Measurements from ENCODE around the gene MPRIP. TPM values are rescaled to one million over a fixed set of nuclear protein-coding genes. Genes with fewer than 3 reads are reported as not detected.
A peak's percentile ranks its signal among the peaks of the same experiment; 100 is the strongest.

MPRIP gene
- total and polyA plus RNA-seq, 2 of the 13 experiments (the other 11 are each of a cell fraction or from before 2014, with no cell fraction given): 50.2 to 52.4 TPM

DNA sequence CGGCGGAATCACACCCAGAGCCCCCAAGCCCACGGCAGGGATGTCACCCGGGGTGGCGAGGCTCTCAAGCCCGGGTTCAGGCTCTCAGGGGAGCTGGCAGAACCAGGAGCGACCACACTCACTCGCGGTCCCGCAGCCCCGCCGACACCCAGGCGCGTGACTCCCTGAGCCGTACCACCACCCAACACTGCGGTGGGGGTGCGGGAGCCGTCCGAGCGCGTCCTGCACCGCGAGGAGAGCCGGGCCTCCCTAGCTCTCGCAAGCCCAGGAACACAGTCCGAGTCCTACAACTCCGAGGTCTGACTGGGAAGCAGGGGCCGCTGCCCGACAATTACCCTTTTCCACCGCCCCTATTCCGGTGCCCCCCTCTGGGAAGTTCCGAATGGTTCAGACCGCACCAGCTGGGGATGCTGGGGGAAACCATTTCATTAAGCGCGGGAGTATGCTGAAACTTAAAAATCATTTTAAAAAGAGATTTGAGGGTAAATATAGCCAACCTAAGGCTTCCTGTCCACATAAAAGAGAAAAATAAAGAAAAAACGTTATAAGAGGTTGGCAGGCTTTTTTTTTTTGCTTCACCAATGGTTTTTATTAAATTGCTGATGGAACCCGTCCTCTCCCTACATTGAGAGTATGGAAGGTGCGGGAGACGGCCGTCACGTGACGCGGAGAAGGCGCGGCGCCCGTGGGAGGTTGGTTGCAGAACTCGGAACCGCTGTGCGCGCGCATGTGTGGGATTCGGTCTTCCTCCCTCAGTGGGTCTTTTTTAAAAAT, 195.0 kb downstream of the MPRIP start, which contains the start of gene FLCN (continued):
- TF ChIP-seq, protein P1, sequence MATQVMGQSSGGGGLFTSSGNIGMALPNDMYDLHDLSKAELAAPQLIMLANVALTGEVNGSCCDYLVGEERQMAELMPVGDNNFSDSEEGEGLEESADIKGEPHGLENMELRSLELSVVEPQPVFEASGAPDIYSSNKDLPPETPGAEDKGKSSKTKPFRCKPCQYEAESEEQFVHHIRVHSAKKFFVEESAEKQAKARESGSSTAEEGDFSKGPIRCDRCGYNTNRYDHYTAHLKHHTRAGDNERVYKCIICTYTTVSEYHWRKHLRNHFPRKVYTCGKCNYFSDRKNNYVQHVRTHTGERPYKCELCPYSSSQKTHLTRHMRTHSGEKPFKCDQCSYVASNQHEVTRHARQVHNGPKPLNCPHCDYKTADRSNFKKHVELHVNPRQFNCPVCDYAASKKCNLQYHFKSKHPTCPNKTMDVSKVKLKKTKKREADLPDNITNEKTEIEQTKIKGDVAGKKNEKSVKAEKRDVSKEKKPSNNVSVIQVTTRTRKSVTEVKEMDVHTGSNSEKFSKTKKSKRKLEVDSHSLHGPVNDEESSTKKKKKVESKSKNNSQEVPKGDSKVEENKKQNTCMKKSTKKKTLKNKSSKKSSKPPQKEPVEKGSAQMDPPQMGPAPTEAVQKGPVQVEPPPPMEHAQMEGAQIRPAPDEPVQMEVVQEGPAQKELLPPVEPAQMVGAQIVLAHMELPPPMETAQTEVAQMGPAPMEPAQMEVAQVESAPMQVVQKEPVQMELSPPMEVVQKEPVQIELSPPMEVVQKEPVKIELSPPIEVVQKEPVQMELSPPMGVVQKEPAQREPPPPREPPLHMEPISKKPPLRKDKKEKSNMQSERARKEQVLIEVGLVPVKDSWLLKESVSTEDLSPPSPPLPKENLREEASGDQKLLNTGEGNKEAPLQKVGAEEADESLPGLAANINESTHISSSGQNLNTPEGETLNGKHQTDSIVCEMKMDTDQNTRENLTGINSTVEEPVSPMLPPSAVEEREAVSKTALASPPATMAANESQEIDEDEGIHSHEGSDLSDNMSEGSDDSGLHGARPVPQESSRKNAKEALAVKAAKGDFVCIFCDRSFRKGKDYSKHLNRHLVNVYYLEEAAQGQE (IDR thresholded peaks at IDR 0.05; ENCODE audit: borderline replicate concordance in 1 of 2, low read depth in 1 of 2, low read length in 2 of 2): 0 out of 4 replicates have a peak, but pooled peaks of 1 of the 2 experiments have one; percentile 12
- TF ChIP-seq, protein P2, sequence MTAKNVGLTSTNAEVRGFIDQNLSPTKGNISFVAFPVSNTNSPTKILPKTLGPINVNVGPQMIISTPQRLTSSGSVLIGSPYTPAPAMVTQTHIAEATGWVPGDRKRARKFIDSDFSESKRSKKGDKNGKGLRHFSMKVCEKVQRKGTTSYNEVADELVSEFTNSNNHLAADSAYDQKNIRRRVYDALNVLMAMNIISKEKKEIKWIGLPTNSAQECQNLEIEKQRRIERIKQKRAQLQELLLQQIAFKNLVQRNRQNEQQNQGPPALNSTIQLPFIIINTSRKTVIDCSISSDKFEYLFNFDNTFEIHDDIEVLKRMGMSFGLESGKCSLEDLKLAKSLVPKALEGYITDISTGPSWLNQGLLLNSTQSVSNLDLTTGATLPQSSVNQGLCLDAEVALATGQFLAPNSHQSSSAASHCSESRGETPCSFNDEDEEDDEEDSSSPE (CRISPR knock-in tag; IDR thresholded peaks at IDR 0.05): peak; percentile 36; the same call in 1 of the 2 replicates
- TF ChIP-seq, protein P3, sequence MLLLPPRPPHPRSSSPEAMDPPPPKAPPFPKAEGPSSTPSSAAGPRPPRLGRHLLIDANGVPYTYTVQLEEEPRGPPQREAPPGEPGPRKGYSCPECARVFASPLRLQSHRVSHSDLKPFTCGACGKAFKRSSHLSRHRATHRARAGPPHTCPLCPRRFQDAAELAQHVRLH (CRISPR knock-in tag; IDR thresholded peaks at IDR 0.05; ENCODE audit: borderline replicate concordance, low read depth): 0 out of 2 replicates have a peak, but pooled peaks have one; percentile 28
- peak; percentile 75; the same call in 1 of the 2 replicates for TF ChIP-seq YEATS2 (CRISPR knock-in tag; IDR thresholded peaks at IDR 0.05; ENCODE audit: borderline replicate concordance)
- TF ChIP-seq MTA1 (CRISPR knock-in tag; IDR thresholded peaks at IDR 0.05; ENCODE audit: borderline replicate concordance): peak; percentile 35; the same call in 1 of the 2 replicates
- TF ChIP-seq MEIS2 (CRISPR knock-in tag; IDR thresholded peaks at IDR 0.05): peak; percentile 19; the same call in 1 of the 2 replicates
- TF ChIP-seq GPN1 (CRISPR knock-in tag; IDR thresholded peaks at IDR 0.05; ENCODE audit: borderline replicate concordance): no peak
- TF ChIP-seq HOXA5 (CRISPR knock-in tag; IDR thresholded peaks at IDR 0.05): peak; percentile 84; the same call in 1 of the 2 replicates
- TF ChIP-seq ZNF160 (CRISPR knock-in tag; IDR thresholded peaks at IDR 0.05): peak; percentile 24; the same call in 1 of the 2 replicates
- peak; percentile 70; the same call in 1 of the 2 replicates for TF ChIP-seq YEATS4 (CRISPR knock-in tag; IDR thresholded peaks at IDR 0.05; ENCODE audit: borderline replicate concordance)
- TF ChIP-seq, protein P4, sequence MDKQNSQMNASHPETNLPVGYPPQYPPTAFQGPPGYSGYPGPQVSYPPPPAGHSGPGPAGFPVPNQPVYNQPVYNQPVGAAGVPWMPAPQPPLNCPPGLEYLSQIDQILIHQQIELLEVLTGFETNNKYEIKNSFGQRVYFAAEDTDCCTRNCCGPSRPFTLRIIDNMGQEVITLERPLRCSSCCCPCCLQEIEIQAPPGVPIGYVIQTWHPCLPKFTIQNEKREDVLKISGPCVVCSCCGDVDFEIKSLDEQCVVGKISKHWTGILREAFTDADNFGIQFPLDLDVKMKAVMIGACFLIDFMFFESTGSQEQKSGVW (CRISPR knock-in tag; IDR thresholded peaks at IDR 0.05; ENCODE audit: borderline replicate concordance): peak; percentile 69; the same call in 1 of the 2 replicates
- 0 out of 2 replicates have a peak, but pooled peaks have one; percentile 11 for TF ChIP-seq ZBTB38 (CRISPR knock-in tag; IDR thresholded peaks at IDR 0.05)
- peak; percentile 60; the same call in 1 of the 2 replicates for TF ChIP-seq PITX1 (CRISPR knock-in tag; IDR thresholded peaks at IDR 0.05)
- TF ChIP-seq, protein P5, sequence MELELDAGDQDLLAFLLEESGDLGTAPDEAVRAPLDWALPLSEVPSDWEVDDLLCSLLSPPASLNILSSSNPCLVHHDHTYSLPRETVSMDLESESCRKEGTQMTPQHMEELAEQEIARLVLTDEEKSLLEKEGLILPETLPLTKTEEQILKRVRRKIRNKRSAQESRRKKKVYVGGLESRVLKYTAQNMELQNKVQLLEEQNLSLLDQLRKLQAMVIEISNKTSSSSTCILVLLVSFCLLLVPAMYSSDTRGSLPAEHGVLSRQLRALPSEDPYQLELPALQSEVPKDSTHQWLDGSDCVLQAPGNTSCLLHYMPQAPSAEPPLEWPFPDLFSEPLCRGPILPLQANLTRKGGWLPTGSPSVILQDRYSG (CRISPR knock-in tag; IDR thresholded peaks at IDR 0.05): 0 out of 2 replicates have a peak, but pooled peaks have one; percentile 78
- TF ChIP-seq ZNF615 (CRISPR knock-in tag; IDR thresholded peaks at IDR 0.05; ENCODE audit: borderline replicate concordance): 0 out of 2 replicates have a peak, but pooled peaks have one; percentile 36
- TF ChIP-seq NR2F6 (IDR thresholded peaks at IDR 0.05): no peak
- TF ChIP-seq NR2F6 (CRISPR knock-in tag; IDR thresholded peaks at IDR 0.05): peak; percentile 10; the same call in 1 of the 2 replicates
- TF ChIP-seq GFI1 (CRISPR knock-in tag; IDR thresholded peaks at IDR 0.05; ENCODE audit: borderline replicate concordance): 0 out of 2 replicates have a peak, but pooled peaks have one; percentile 39
- TF ChIP-seq ZNF121 (CRISPR knock-in tag; IDR thresholded peaks at IDR 0.05): no peak
- TF ChIP-seq ASH2L (IDR thresholded peaks at IDR 0.05; ENCODE audit: insufficient read length, low read depth, low read length): peak; percentile 45
- no peak; the same call in 1 of the 2 replicates for TF ChIP-seq AHR (CRISPR knock-in tag; IDR thresholded peaks at IDR 0.05)
- TF ChIP-seq ZFX (CRISPR knock-in tag; IDR thresholded peaks at IDR 0.05; ENCODE audit: low read depth): no peak; the same call in 1 of the 2 replicates
